Esophagus squamous epithelium (tissue), 5 donors: ENCODE data around the gene NMT1. TPM values are rescaled to one million over a fixed set of nuclear protein-coding genes. Genes with fewer than 3 reads are reported as not detected.
"Not testable (repeated sequence)": the region's sequence is repeated elsewhere in the genome, so short reads cannot be mapped to it uniquely, and the experiment has no call there.

Experiments
- DNase-seq: peaks from one replicate; lab custom pipeline; 2025; lab: John Stamatoyannopoulos, UW
- H3K27ac ChIP-seq, 4 donors: fragments of 200-600 bp; sonication (generic); one replicate each; pipeline ENCODE4 v1.5.1; 2016 to 2019; ENCODE audit warnings: mild to moderate bottlenecking in 1 of 4
- H3K27me3 ChIP-seq, 4 donors: fragments of 200-600 bp; sonication (generic); 1 replicate in 3 of 4; 2 replicates in 1 of 4; pipeline versions ENCODE4 v1.5.1 to v1.6.0; 2017 to 2021; ENCODE audit warnings: antibody characterized with exemption in 1 of 4
- H3K36me3 ChIP-seq, 3 donors: fragments of 200-600 bp; sonication (generic); one replicate each; pipeline ENCODE4 v1.5.1; 2016 to 2019
- H3K4me1 ChIP-seq, 3 donors: fragments of 200-600 bp; sonication (generic); one replicate each; pipeline ENCODE4 v1.5.1; 2017 to 2019
- H3K4me3 ChIP-seq, 4 donors: fragments of 200-600 bp; sonication (generic); 1 replicate in 3 of 4; 2 replicates in 1 of 4; pipeline ENCODE4 v1.5.1; 2016 to 2019; ENCODE audit warnings: mild to moderate bottlenecking in 2 of 4, moderate library complexity in 1 of 4
- H3K9me3 ChIP-seq, 3 donors: fragments of 200-600 bp; sonication (generic); one replicate each; pipeline ENCODE4 v1.5.1; 2016 to 2019
- CTCF ChIP-seq, 6 experiments: fragments of 450-650 bp in 4 of 6; fragments of 200-600 bp in 2 of 6; sonication (generic) in 2 of 6; IDR thresholded peaks; one replicate each; pipeline ENCODE4 v1.5.1; 2016 to 2019; ENCODE audit warnings: antibody characterized with exemption in 6 of 6, mild to moderate bottlenecking in 4 of 6, moderate library complexity in 4 of 6
- POLR2A ChIP-seq, 4 donors: fragments of 450-650 bp; IDR thresholded peaks; one replicate each; pipeline ENCODE4 v1.6.1; 2017; ENCODE audit warnings: antibody characterized with exemption in 4 of 4, mild to moderate bottlenecking in 4 of 4, moderate library complexity in 3 of 4
- WGBS, 2 donors: methylation state at CpG; one replicate each; pipeline ENCODE4 v1.1.5; 2018; 5-methylcytosine and 5-hydroxymethylcytosine counted together
- intact Hi-C: fragments of 100-400 bp; cut with DNase I; formaldehyde crosslinking; loops from one replicate; pipeline ENCODE4 v1.15.0; 2022
- total RNA-seq, 4 donors: library from RNA; depleted of rRNA; stranded (reverse); fragments of >200 nt; gene quantifications; one replicate each; pipeline ENCODE4 v1.1.0, GENCODE V29; 2016
- donor health status: DM: yes; HTN: yes; CAD: no.

NMT1 gene
- total RNA-seq, 4 donors from 2014 or later = 54.6 to 66.2 (median 57.8) TPM

DNA sequence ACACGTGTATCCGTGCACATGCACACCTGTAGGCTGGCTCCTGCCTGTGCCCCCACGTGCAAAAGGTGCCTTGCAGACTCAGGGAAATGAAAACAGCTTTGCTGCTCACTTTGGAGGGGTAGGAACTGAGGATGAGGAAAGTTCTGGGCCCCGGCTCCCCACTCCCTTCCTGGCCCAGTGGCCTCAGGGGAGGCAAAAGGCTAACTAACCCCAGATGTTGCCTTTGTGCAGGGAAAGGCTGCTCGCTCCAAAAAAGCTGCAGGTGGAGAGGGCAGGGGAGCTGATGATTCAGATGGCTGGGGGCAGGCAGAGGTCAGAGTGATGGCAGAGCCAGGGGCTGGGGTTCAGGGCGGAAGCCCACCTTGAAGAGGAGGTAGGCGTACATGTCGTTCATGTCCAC lies 58.8 kb downstream of the NMT1 start:
- Histone ChIP-seq H3K27ac (no peak overlapping the region), H3K4me3 (no peak overlapping the region), H3K9me3 (no peaks in the 10 kb centered on the region), H3K27me3 (no peaks in the 10 kb centered on the region), H3K4me1 (peaks cover 19 to 34% (median 23%) of the 10 kb centered on the region in 3 donors), H3K36me3 (peaks cover 3 to 46% (median 6%) of the 10 kb centered on the region in 3 donors)
- DNase-seq = no peak
- TF ChIP-seq CTCF (IDR thresholded peaks at IDR 0.05) (no peak), POLR2A (IDR thresholded peaks at IDR 0.05) (no peak)
- 82% methylated on average over 3 to 7 of the region's 8 CpGs for WGBS, 2 donors
- intact Hi-C loops = no loop called here

DNA sequence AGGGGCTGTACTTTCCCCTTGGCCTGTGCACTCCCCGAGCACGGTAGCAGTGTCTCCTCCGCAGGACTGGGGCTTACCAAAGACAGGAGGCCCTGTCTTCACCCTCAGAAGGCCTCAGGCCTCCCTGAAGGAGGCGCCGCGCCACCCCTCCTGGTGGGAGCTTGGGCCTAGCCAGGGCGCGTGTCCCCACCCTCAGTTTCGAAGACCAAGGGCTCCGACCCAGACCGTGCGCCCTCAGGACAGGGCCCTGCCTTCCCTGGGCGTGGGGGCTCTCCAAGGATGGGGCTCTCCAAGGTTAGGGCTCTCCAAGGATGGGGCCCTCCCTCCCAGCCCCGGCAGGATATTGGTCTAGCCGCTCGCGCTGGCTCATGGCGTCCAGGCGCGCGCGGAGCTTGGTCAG lies 59.4 kb downstream of the NMT1 start:
- TF ChIP-seq POLR2A (IDR thresholded peaks at IDR 0.05) = no peak
- TF ChIP-seq CTCF (IDR thresholded peaks at IDR 0.05) = no peak
- H3K9me3 ChIP-seq = no peaks in the 10 kb centered on the region
- no peaks in the 10 kb centered on the region for H3K27me3 ChIP-seq
- H3K4me3 ChIP-seq = no peak overlapping the region
- WGBS, 2 donors = no CpG with 5 or more reads among the region's 22 CpGs
- intact Hi-C loops = no loop called here
- no peak overlapping the region for H3K27ac ChIP-seq
- peaks cover under 1 to 42% (median 6%) of the 10 kb centered on the region in 3 donors for H3K36me3 ChIP-seq
- peaks cover 23 to 38% (median 24%) of the 10 kb centered on the region in 3 donors for H3K4me1 ChIP-seq
- no peak for DNase-seq

DNA sequence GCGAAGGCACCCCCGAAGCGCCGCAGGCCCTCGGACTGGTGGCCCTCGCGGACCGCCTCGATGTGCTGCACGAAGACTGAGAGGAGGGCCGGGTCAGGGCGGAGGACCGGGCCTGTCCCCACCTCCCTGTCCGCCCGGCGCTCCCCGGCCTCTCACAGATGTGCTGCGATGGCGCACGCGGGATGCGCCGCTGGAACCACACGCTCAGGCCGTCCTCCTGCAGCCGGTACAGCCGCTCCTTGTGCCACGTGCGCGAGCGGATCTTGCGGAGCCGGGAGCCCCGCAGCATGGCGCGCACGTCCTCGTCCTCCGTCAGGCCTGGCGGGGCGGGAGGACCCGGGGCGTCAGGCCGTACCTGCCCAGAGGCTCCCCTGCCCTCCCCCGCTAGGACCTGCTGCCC lies 59.9 kb downstream of the NMT1 start:
- no peaks in the 10 kb centered on the region for H3K9me3 ChIP-seq
- no peaks in the 10 kb centered on the region for H3K27me3 ChIP-seq
- intact Hi-C loops = no loop called here
- TF ChIP-seq CTCF (IDR thresholded peaks at IDR 0.05) (no peak), POLR2A (IDR thresholded peaks at IDR 0.05) (no peak)
- H3K36me3 ChIP-seq = peaks cover 0 to 42% (median 6%) of the 10 kb centered on the region in 3 donors
- DNase-seq = no peak
- H3K27ac ChIP-seq = no peak overlapping the region
- peaks cover 23 to 38% (median 25%) of the 10 kb centered on the region in 3 donors for H3K4me1 ChIP-seq
- no CpG with 5 or more reads among the region's 45 CpGs for WGBS, 2 donors
- H3K4me3 ChIP-seq = no peak overlapping the region

DNA sequence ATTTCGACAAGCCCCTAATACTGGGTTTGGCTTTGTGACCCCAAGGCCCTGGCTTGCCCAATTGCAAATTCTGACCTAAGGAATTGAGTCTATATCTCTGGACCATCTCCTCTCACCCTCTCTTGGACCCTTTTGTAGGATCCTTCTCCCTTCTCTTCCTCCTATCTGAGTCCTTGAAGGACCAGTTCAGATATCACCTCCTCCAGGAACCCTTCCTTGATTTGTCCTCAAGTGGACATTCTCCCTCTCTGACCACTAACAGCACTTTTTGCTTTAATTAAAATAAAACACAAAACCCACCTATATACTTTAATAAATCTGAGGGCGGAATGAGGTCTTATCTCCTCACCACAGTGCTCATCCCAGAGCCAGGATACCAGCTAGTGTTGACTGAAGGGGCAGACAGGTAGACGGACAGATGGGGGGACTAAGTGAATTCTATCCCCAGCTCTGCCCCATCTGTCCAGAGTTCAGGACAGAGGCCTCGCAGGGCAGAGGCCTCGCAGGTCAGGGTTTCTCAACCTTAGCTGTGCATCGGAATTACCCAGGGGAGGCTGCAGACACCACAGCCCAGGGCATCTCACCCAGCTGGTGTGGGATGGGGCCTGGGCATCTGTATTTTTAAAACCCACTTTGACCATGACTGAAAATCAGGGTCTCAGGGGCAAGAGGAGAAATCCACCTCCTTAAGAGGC lies 62.1 kb downstream of the NMT1 start:
- TF ChIP-seq POLR2A (IDR thresholded peaks at IDR 0.05) = no peak
- no peak for TF ChIP-seq CTCF (IDR thresholded peaks at IDR 0.05)
- H3K4me1 ChIP-seq = peaks cover 39 to 56% (median 40%) of the 10 kb centered on the region in 3 donors
- intact Hi-C loops = no loop called here
- H3K36me3 ChIP-seq = peaks cover 0 to 31% (median under 1%) of the 10 kb centered on the region in 3 donors
- DNase-seq = no peak
- H3K4me3 ChIP-seq = no peak overlapping the region
- H3K27ac ChIP-seq = peak overlapping the region; percentile 74 to 84 (median 82)
- no peaks in the 10 kb centered on the region for H3K27me3 ChIP-seq
- H3K9me3 ChIP-seq = no peaks in the 10 kb centered on the region
- 71 to 100% methylated on average over 1 to 2 of the region's 6 CpGs for WGBS, 2 donors

GRCh38 chr17:45123930-45124796 lies 63.0 kb downstream of the NMT1 start:
- no peak for DNase-seq
- WGBS, 2 donors = 0 to 33% methylated on average over 1 to 8 of the region's 15 CpGs
- peaks cover 0 to 22% (median 0%) of the 10 kb centered on the region in 3 donors for H3K36me3 ChIP-seq
- H3K27ac ChIP-seq = peak overlapping the region; percentile 74 to 84 (median 82)
- intact Hi-C loops = no loop called here
- no peak for TF ChIP-seq POLR2A (IDR thresholded peaks at IDR 0.05)
- TF ChIP-seq CTCF (IDR thresholded peaks at IDR 0.05) = no peak
- H3K4me1 ChIP-seq = peaks cover 42 to 65% (median 46%) of the 10 kb centered on the region in 3 donors
- H3K4me3 ChIP-seq = no peak overlapping the region
- no peaks in the 10 kb centered on the region for H3K27me3 ChIP-seq
- H3K9me3 ChIP-seq = no peaks in the 10 kb centered on the region

DNA sequence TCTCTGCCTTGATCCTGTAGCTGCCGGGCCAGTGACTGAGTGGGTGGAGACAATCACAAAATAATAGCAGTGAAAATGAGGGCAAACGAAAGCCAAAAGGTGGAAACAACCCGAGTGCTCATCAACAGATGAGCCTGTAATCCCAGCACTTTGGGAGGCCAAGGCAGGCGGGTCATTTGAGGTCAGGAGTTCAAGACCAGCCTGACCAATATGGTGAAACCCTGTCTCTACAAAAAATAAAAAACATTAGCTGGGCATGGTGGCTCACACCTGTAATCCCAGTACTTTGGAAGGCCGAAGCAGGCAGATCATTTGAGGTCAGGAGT lies 63.6 kb downstream of the NMT1 start:
- H3K4me3 ChIP-seq, H3K27me3 ChIP-seq, intact Hi-C loops, DNase-seq, H3K9me3 ChIP-seq: not testable (repeated sequence)
- Histone ChIP-seq H3K36me3 (peaks cover 0 to 16% (median 0%) of the 10 kb centered on the region in 3 donors), H3K4me1 (peaks cover 42 to 71% (median 52%) of the 10 kb centered on the region in 3 donors), H3K27ac (peak overlapping the region; percentile 74 to 84 (median 82))
- 50 to 52% methylated on average over 4 of the region's 5 CpGs for WGBS, 2 donors
